Activated T-cell treated with anti-CD3 and anti-CD28 coated beads, Interleukin-2, amount 50 U/mL, for 4 hours (primary cell): Measurements from ENCODE around the gene SCAMP5. TPM values are rescaled to one million over a fixed set of nuclear protein-coding genes. Genes with fewer than 3 reads are reported as not detected.

Source experiments
- ATAC-seq, 2 donors: fragments of 200-7000 bp; cut with Tn5 transposase; one replicate each; pipeline ENCODE4 v1.10.0; 2021
- DNase-seq: peaks from one replicate; pipeline ENCODE4 v3.0.0-alpha.2; 2020
- H3K27me3 Mint-ChIP-seq: one replicate; pipeline ENCODE4 v1.8.0; 2021; ENCODE audit warnings: low read depth, mixed read lengths
- H3K36me3 Mint-ChIP-seq: one replicate; pipeline ENCODE4 v1.8.0; 2022; ENCODE audit warnings: mixed read lengths; ENCODE audit not compliant: insufficient read depth
- H3K4me1 Mint-ChIP-seq: one replicate; pipeline ENCODE4 v1.8.0; 2021; ENCODE audit warnings: low read depth, mixed read lengths
- H3K4me3 Mint-ChIP-seq: one replicate; pipeline ENCODE4 v1.8.0; 2021; ENCODE audit warnings: mild to moderate bottlenecking, moderate library complexity, mixed read lengths
- H3K9me3 Mint-ChIP-seq: one replicate; pipeline ENCODE4 v1.8.0; 2021; ENCODE audit warnings: mixed read lengths
- total RNA-seq, 3 donors: library from RNA; stranded (reverse); gene quantifications; one replicate each; pipeline ENCODE4 v1.2.1, GENCODE V29; 2021

The SCAMP5 gene
- total RNA-seq, 3 donors from 2014 or later: 0.90 to 6.7 (median 1.8) TPM

DNA sequence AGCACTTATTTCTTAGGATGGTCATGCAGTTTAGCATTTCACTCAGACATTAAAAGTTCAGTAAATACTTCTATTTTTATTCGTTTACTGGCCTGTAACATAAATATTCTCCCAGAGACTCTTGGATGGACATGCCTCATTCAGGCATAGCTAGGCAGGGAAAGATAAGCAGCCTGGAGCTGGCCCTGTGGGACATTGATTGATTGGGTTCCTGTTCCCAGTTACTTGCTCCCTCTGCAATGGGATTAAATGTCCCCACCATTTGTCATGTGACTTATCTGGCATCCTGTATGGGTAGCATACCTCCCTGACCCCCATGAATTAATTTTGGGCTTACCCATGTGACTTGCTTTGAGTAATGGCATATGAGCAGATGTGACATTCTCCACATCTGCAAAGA is 2.7 kb upstream of the SCAMP5 start:
- no peak for DNase-seq
- Mint-ChIP-seq H3K4me3 (no peak overlapping the region), H3K36me3 (no peaks in the 10 kb centered on the region), H3K4me1 (peaks cover 16% of the 10 kb centered on the region), H3K27me3 (peaks cover 16% of the 10 kb centered on the region), H3K9me3 (no peaks in the 10 kb centered on the region)
- ATAC-seq: no peak

GRCh38 chr15:74994236-74994635 is 1.1 kb upstream of the SCAMP5 start:
- DNase-seq: no peak
- Mint-ChIP-seq H3K9me3 (no peaks in the 10 kb centered on the region), H3K27me3 (peaks cover 27% of the 10 kb centered on the region), H3K36me3 (no peaks in the 10 kb centered on the region), H3K4me3 (peak overlapping the region; percentile 91), H3K4me1 (peaks cover 16% of the 10 kb centered on the region)
- no peak for ATAC-seq

GRCh38 chr15:74994685-74995084 is 678 bp upstream of the SCAMP5 start:
- DNase-seq (no peak), ATAC-seq (no peak)
- peaks cover 16% of the 10 kb centered on the region for H3K4me1 Mint-ChIP-seq
- no peaks in the 10 kb centered on the region for H3K9me3 Mint-ChIP-seq
- H3K4me3 Mint-ChIP-seq: peak overlapping the region; percentile 91
- no peaks in the 10 kb centered on the region for H3K36me3 Mint-ChIP-seq
- H3K27me3 Mint-ChIP-seq: peaks cover 29% of the 10 kb centered on the region

- no peak for DNase-seq
- peaks cover 29% of the 10 kb centered on the region for H3K27me3 Mint-ChIP-seq
Measured at GRCh38 chr15:74995779-74996765, 709 bp downstream of the SCAMP5 start.

GRCh38 chr15:74997141-74997540 is 1.8 kb downstream of the SCAMP5 start:
- Mint-ChIP-seq H3K9me3 (no peaks in the 10 kb centered on the region), H3K4me1 (peaks cover 16% of the 10 kb centered on the region)
- no peak for DNase-seq

More at GRCh38 chr15:74995779-74996765, 709 bp downstream of the SCAMP5 start:
- no peaks in the 10 kb centered on the region for H3K36me3 Mint-ChIP-seq
- no peaks in the 10 kb centered on the region for H3K9me3 Mint-ChIP-seq
- H3K4me1 Mint-ChIP-seq: peaks cover 16% of the 10 kb centered on the region
- no peak for ATAC-seq
- H3K4me3 Mint-ChIP-seq: peak overlapping the region; percentile 91

GRCh38 chr15:74997543-74997942 is 2.2 kb downstream of the SCAMP5 start:
- Mint-ChIP-seq H3K36me3 (no peaks in the 10 kb centered on the region), H3K4me3 (no peak overlapping the region)
- DNase-seq: no peak

More at GRCh38 chr15:74997141-74997540, 1.8 kb downstream of the SCAMP5 start:
- no peak overlapping the region for H3K4me3 Mint-ChIP-seq
- no peak for ATAC-seq
- H3K27me3 Mint-ChIP-seq: peaks cover 25% of the 10 kb centered on the region
- H3K36me3 Mint-ChIP-seq: no peaks in the 10 kb centered on the region

DNA sequence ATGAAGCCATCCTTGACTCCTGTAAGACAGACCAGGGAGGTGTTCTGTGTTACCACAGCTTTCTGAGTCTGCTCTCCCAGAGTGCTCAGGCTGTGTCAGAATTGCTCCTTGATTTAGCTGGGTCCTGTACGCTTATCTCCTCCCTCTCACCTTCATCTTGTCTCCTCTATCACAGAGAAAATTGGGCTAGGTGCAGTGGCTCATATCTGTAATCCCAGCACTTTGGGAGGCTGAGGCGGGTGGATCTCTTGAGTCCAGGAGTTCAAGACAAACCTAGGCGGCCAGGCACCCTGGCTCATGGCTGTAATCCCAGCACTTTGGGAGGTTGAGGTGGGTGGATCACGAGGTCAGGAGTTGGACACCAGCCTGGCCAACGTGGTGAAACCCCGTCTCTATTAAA is 5.9 kb downstream of the SCAMP5 start:
- Mint-ChIP-seq H3K4me1 (peaks cover 6% of the 10 kb centered on the region), H3K36me3 (no peaks in the 10 kb centered on the region), H3K4me3 (no peak overlapping the region), H3K9me3 (no peaks in the 10 kb centered on the region), H3K27me3 (peaks cover 27% of the 10 kb centered on the region)
- DNase-seq: no peak
- ATAC-seq: no peak

More at GRCh38 chr15:74997543-74997942, 2.2 kb downstream of the SCAMP5 start:
- peaks cover 16% of the 10 kb centered on the region for H3K4me1 Mint-ChIP-seq
- H3K27me3 Mint-ChIP-seq: peaks cover 28% of the 10 kb centered on the region
- no peaks in the 10 kb centered on the region for H3K9me3 Mint-ChIP-seq
- ATAC-seq: no peak

- Mint-ChIP-seq H3K4me1 (no peaks in the 10 kb centered on the region), H3K9me3 (no peaks in the 10 kb centered on the region), H3K36me3 (no peaks in the 10 kb centered on the region), H3K4me3 (no peak overlapping the region), H3K27me3 (peaks cover 18% of the 10 kb centered on the region)
- DNase-seq: no peak
- no peak for ATAC-seq
Measured at GRCh38 chr15:75002398-75002797, 7.0 kb downstream of the SCAMP5 start.

GRCh38 chr15:75007216-75007615 is 11.9 kb downstream of the SCAMP5 start:
- no peaks in the 10 kb centered on the region for H3K36me3 Mint-ChIP-seq
- peaks cover 7% of the 10 kb centered on the region for H3K27me3 Mint-ChIP-seq
- H3K4me3 Mint-ChIP-seq: no peak overlapping the region
- H3K4me1 Mint-ChIP-seq: peaks cover 6% of the 10 kb centered on the region
- no peaks in the 10 kb centered on the region for H3K9me3 Mint-ChIP-seq
- DNase-seq (no peak), ATAC-seq (no peak)

DNA sequence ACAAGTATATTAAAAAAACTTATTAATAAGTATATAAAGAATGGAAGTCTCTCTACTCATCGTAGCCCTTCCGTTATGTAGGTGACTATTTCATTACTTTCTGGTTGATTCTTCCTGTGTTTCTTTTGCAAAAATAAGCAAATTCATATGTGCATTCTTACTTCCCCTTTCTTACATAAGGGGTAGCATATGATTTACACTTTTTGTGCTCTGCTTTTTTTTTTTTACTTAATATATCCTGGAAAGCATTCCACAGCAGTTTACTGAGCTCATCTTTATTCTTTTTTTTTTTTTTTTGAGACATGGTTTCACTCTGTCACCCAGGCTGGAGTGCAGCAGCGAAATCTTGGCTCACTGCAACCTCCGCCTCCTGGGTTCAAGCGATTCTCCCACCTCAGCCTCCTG is 12.9 kb downstream of the SCAMP5 start:
- Mint-ChIP-seq H3K4me3 (no peak overlapping the region), H3K9me3 (no peaks in the 10 kb centered on the region)

DNA sequence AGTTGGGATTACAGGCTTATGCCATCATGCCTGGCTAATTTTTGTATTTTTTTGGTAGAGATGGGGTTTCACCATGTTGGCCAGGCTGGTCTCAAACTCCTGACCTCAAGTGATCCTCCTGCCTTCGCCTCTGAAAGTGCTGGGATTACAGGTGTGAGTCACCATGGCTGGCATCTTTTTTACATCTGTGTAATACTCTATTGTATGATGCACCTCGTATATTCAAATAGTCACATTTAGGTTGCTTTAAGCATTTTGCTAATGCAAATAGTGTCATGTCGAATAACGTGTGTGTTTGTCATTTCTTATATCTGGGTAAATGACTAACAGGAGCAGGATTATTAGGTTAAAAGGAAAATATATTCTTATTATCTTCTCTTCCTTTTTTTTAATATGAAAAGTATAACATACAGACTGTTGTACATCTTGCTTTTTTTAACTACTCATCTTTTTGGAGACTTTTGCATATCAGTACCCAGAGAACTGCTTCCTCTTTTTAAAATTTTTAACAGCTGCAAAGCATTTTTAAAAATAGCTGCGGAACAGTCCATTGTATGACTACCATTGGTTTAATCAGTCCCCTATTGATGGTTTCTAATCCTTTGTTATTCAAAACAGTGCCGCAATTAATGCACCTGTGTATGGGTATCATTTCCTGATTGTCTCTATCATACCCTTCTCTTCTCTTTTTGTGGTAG is 13.4 kb downstream of the SCAMP5 start:
- no peaks in the 10 kb centered on the region for H3K9me3 Mint-ChIP-seq
- ATAC-seq (no peak), DNase-seq (no peak)
- no peaks in the 10 kb centered on the region for H3K36me3 Mint-ChIP-seq
- H3K27me3 Mint-ChIP-seq: peaks cover 5% of the 10 kb centered on the region
- H3K4me1 Mint-ChIP-seq: peaks cover 6% of the 10 kb centered on the region
- no peak overlapping the region for H3K4me3 Mint-ChIP-seq

More for the DNA sequence above, 12.9 kb downstream of the SCAMP5 start:
- no peak for DNase-seq
- ATAC-seq: no peak
- Mint-ChIP-seq H3K36me3 (no peaks in the 10 kb centered on the region), H3K4me1 (peaks cover 6% of the 10 kb centered on the region), H3K27me3 (peaks cover 5% of the 10 kb centered on the region)

- H3K4me3 Mint-ChIP-seq: no peak overlapping the region
- ATAC-seq: no peak
- H3K27me3 Mint-ChIP-seq: peaks cover 3% of the 10 kb centered on the region
Measured at GRCh38 chr15:75016431-75016830, 21.1 kb downstream of the SCAMP5 start.

DNA sequence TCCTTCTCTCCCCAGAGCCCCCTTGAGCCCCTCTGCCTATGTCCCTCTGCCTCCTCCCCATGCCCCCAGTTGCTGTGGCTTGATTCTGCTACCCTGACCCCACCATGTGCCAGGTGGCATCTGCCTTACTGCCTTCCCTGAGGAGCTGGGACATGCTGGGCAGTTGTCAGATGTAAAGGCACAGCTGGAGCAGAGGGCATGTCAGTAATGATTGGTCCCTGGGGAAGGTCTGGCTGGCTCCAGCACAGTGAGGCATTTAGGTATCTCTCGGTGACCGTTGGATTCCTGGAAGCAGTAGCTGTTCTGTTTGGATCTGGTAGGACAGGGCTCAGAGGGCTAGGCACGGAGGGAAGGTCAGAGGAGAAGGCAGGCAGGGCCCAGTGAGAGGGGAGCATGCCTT is 24.6 kb downstream of the SCAMP5 start:
- Mint-ChIP-seq H3K4me3 (no peak overlapping the region), H3K4me1 (peaks cover 8% of the 10 kb centered on the region), H3K9me3 (no peaks in the 10 kb centered on the region), H3K36me3 (peaks cover 3% of the 10 kb centered on the region), H3K27me3 (no peaks in the 10 kb centered on the region)
- ATAC-seq (no peak), DNase-seq (no peak)

More at GRCh38 chr15:75016431-75016830, 21.1 kb downstream of the SCAMP5 start:
- Mint-ChIP-seq H3K4me1 (no peaks in the 10 kb centered on the region), H3K9me3 (no peaks in the 10 kb centered on the region), H3K36me3 (peaks cover 3% of the 10 kb centered on the region)
- DNase-seq: no peak

DNA sequence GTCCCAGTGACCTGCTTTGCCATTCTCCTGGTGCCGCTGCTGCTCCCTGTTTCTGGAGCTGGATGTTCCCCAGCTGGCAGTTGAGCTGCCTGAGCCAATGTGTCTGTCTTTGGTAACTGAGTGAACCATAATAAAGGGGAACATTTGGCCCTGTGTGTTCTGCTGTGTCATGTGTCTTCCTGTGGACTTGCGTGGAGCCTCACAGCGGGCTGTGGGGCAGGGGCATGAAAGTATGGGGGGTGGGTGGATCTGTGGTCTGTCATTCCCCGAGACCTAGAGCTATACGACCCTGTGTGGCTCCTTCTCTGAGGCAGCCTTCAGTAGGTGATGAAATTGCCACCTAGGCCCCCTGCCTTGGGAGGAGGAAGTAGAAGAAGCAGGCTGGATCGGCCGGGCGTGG is 26.0 kb downstream of the SCAMP5 start:
- Mint-ChIP-seq H3K9me3 (no peaks in the 10 kb centered on the region), H3K4me3 (no peak overlapping the region), H3K4me1 (peaks cover 14% of the 10 kb centered on the region), H3K27me3 (no peaks in the 10 kb centered on the region), H3K36me3 (peaks cover 1% of the 10 kb centered on the region)
- ATAC-seq: no peak
- DNase-seq: no peak
